HG02884 (cell line): Measurements from ENCODE around the gene SLC25A45.
"Not testable (repeated sequence)": the region's sequence is repeated elsewhere in the genome, so short reads cannot be mapped to it uniquely, and the experiment has no call there.

ENCODE experiments used
- ATAC-seq: cut with Tn5 transposase; IDR thresholded peaks from one replicate; pipeline ENCODE4 v1.9.1; 2021; ENCODE audit warnings: mild to moderate bottlenecking, moderate library complexity; ENCODE audit not compliant: unreplicated experiment

Gene SLC25A45

GRCh38 chr11:65363770-65364169 is 18.7 kb downstream of the SLC25A45 start:
- no peak for ATAC-seq

GRCh38 chr11:65362966-65363365 is 19.5 kb downstream of the SLC25A45 start:
- no peak for ATAC-seq

- no peak for ATAC-seq
Observed at GRCh38 chr11:65362320-65362931, 20.0 kb downstream of the SLC25A45 start.

GRCh38 chr11:65357856-65358356 is 24.5 kb downstream of the SLC25A45 start:
- no peak for ATAC-seq

GRCh38 chr11:65356394-65356972 is 26.0 kb downstream of the SLC25A45 start:
- no peak for ATAC-seq

- ATAC-seq: no peak
Observed at GRCh38 chr11:65355776-65356393, 26.6 kb downstream of the SLC25A45 start.

- ATAC-seq: no peak
Observed at GRCh38 chr11:65355013-65355775, 27.3 kb downstream of the SLC25A45 start.

- peak; percentile 84 for ATAC-seq
Observed at GRCh38 chr11:65354265-65355012, 28.0 kb downstream of the SLC25A45 start, which contains the start of gene TIGD3. TIGD3 (plus strand) TSS chr11:65354751; CDS start chr11:65355809, 1,058 bp downstream.

- no peak for ATAC-seq
Observed at GRCh38 chr11:65353900-65354264, 28.6 kb downstream of the SLC25A45 start.

- ATAC-seq: no peak
Observed at GRCh38 chr11:65353376-65353775, 29.1 kb downstream of the SLC25A45 start.

- no peak for ATAC-seq
Observed at GRCh38 chr11:65352783-65353182, 29.7 kb downstream of the SLC25A45 start.

- ATAC-seq: no peak
Observed at GRCh38 chr11:65351511-65351910, 30.9 kb downstream of the SLC25A45 start.

- no peak for ATAC-seq
Observed at GRCh38 chr11:65341856-65342255, 40.6 kb downstream of the SLC25A45 start.

GRCh38 chr11:65340226-65340625 is 42.2 kb downstream of the SLC25A45 start:
- ATAC-seq: no peak

GRCh38 chr11:65338676-65339075 is 43.8 kb downstream of the SLC25A45 start:
- no peak for ATAC-seq

- no peak for ATAC-seq
Observed at GRCh38 chr11:65334696-65335295, 47.6 kb downstream of the SLC25A45 start.

GRCh38 chr11:65332591-65332990 is 49.9 kb downstream of the SLC25A45 start:
- not testable (repeated sequence) for ATAC-seq

GRCh38 chr11:65330544-65330943 is 51.9 kb downstream of the SLC25A45 start:
- ATAC-seq: no peak

GRCh38 chr11:65329944-65330403 is 52.5 kb downstream of the SLC25A45 start:
- ATAC-seq: no peak

GRCh38 chr11:65329478-65329877 is 53.0 kb downstream of the SLC25A45 start:
- no peak for ATAC-seq
